GM21737 (cell line): ENCODE measurements around the gene MAST1.
"Not testable (repeated sequence)": the region's sequence is repeated elsewhere in the genome, so short reads cannot be mapped to it uniquely, and the experiment has no call there.

Experiments used
- ATAC-seq: cut with Tn5 transposase; IDR thresholded peaks from one replicate; pipeline ENCODE4 v1.9.1; 2021; ENCODE audit warnings: mild to moderate bottlenecking, moderate library complexity; ENCODE audit not compliant: unreplicated experiment

Gene MAST1

GRCh38 chr19:12888006-12888603 lies 49.8 kb downstream of the MAST1 start:
- no peak for ATAC-seq

DNA sequence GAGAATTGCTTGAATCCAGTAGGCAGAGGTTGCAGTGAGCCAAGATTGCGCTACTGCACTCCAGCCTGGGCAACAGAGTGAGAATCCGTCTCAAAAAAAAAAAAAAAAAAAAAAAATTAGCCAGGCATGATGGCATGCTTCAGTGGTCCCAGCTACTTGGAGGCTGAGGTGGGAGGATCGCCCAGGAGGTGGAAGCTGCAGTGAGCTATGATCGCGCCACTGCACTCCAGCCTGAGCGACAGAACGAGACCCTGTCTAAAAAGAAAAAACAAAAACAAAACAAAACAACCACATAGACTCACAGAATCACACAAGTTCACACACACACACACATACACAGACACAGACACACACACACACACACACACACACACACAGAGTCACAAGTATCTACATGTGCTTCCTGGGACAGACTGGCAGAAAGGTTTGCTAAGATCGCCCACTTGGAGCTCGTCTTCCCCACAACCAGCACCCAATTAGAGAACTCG lies 52.0 kb downstream of the MAST1 start:
- not testable (repeated sequence) for ATAC-seq

DNA sequence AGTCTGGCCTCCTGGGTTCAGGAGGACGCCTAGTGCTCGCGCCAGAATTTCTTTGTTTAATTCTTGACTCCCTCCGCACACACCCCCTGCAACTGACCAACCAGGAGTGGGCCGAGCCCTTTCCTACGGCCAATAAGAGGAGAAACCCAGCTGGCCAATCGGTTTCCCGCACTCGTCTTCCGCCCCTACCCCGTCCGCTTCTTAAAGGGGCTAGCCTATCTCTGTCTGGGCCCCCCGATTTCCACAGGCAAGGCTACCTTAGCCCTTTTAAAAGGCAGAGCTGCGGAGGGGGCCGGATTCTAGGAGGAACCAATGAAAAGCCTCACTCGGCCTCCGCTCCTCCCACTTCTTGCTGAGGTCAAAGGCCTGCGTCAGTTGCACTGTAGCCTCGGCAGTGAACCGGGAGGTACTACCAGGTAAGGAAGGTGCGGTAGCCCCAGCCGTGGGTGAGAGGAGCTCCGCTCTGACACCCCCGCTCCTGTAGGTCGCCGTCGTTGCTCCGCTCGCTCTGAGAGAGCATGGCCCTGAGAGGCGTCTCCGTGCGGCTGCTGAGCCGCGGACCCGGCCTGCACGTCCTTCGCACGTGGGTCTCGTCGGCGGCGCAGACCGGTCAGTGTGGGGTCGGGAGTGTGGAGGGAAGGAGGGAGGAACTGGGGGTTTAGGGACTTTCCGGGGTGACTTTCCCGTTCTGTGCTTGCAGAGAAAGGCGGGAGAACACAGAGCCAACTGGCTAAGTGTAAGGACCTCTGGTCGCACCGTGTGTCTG lies 52.7 kb downstream of the MAST1 start, which contains the start of gene GCDH:
Gene GCDH (plus strand): TSS at position 374 of the 766 bp plus-strand sequence. CDS start 145 bp downstream, at position 519.
- peak; percentile 85 for ATAC-seq

GRCh38 chr19:12891553-12892021 lies 53.3 kb downstream of the MAST1 start:
- ATAC-seq: no peak

DNA sequence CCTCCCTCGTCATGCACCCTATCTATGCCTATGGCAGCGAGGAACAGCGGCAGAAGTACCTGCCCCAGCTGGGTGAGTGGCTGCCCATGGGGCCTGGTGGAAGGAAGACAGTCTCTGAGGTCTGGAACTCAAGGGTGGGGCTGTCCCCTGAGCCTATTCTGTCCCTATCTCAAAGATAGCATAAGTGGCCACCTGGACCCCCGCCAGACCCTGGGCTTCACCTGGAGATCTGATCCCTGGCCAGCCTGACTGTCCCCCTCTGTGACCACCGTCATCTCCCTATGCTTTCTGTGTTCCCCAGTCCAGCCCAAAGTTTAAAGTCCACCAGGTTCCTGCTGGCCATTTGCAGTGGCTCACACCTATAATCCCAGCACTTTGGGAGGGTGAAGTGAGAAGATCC lies 55.3 kb downstream of the MAST1 start:
- no peak for ATAC-seq

- ATAC-seq: no peak
Observed at GRCh38 chr19:12896460-12896859, 58.1 kb downstream of the MAST1 start.

- ATAC-seq: peak; percentile 66
Observed at GRCh38 chr19:12899891-12900518, 61.7 kb downstream of the MAST1 start.

DNA sequence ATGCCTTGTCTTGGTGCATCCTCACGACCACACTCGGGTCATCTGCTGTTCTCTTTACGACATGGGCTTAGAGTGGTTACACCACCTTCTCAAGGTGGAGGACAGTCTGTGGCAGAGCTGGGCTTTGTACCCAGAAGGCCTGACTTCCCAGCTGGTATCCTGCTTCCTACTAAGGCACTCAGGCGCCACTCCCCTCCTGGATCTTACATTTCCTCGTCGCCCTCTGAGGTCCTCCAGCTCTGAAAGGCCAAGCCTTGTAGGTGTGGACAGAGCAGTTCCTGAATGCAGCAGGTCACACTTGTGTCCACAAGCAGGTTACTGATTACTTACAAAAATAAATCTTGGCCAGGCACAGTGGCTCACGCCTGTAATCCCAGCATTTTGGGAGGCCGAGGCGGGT lies 68.9 kb downstream of the MAST1 start:
- no peak for ATAC-seq

DNA sequence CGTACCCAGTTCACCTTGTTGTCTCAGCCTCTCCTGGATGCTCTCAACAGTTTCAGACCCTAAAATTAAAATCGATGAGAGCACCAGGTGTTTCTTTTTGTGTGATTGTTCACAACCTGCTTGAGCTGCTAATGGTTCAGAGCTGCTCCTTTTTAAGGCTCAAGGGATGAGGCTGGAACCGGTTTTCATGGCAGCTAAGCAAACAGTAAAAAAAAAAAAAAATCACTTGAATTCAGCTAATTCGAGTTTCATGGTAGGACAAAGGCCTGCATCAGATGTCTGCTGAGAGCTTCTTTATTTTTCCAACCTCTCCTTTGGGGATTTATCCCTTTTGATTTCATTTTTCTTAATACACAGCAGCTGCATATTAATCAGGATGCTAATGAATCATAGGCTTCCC lies 74.3 kb downstream of the MAST1 start:
- no peak for ATAC-seq

- ATAC-seq: no peak
Observed at GRCh38 chr19:12913011-12913561, 74.8 kb downstream of the MAST1 start.

- no peak for ATAC-seq
Observed at GRCh38 chr19:12913851-12914690, 75.8 kb downstream of the MAST1 start.

DNA sequence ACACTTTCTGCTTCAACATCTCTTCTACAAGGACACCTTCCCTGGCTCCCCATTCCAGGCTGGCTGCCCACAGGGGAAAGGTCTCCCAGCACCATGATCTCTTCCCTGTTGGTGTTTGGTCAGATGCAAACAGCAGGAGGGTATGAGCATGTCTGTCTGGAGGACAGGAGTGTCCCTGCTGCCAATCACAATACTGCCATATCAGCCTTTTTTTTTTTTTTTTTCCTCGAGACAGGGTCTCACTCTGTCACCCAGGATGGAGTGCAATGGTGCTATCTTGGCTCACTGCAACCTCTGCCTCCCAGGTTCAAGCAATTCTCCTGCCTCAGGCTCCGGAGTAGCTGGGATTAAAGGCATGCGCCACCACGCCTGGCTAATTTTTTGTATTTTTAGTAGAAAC lies 77.5 kb downstream of the MAST1 start:
- ATAC-seq: not testable (repeated sequence)

DNA sequence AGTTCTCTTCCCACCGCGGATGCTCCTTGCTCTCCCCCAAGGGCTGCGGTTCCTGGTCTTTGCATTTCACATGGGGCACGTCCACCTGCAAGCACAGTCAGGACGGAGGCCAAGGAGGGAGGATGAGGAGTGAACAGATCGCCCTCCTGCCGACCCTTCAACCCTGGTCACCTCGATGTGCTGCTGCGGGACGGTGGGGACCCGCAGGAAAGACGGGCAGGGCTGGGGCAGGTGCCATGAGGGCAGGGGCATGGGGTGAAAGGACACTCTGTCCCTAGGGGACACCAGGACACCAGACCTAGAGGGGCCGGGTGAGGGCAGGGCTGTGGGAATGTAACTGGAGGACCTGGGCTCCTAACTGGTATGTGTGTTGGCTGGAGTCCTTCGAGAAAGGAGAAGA lies 79.9 kb downstream of the MAST1 start:
- no peak for ATAC-seq

- ATAC-seq: no peak
Observed at GRCh38 chr19:12921047-12921446, 82.7 kb downstream of the MAST1 start.

DNA sequence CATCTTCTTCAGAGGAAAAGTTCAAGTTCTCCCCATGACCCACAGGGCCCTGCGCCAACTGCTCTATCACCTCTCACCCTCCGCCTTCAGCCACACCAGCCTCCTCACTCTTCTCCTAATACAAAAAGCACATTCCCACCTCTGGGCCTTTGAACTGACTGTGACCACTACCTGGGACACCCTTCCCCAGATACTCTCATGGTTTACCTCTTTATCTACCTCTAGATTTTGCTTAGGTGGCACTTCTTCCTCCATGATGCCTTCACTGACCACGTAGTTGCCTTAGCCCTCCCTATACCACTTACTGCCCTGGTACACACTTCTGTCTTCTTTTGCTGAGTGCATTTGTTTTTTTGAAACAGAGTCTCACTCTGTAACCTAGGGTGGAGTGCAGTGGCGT lies 84.6 kb downstream of the MAST1 start:
- ATAC-seq: no peak
